ENCODE results near the gene SYNPR.

GRCh38 chr3:63655519-63655918, 377.4 kb downstream of the SYNPR start:
- TF ChIP-seq POLR2AphosphoS5 (IDR thresholded peaks at IDR 0.05) (no peak), CTCF (IDR thresholded peaks at IDR 0.05) (no peak), POLR2A (IDR thresholded peaks at IDR 0.05) (no peak), EP300 (IDR thresholded peaks at IDR 0.05) (no peak)

Measured in suprapubic skin (tissue), 4 donors.